IPS-15b (cell line): ENCODE data around the gene STAT6.

ENCODE experiments used
- H3K27me3 ChIP-seq: one replicate; pipeline ENCODE4 v1.6.1; 2013; ENCODE audit warnings: low read length; ENCODE audit not compliant: control insufficient read depth, insufficient read depth
- H3K36me3 ChIP-seq: one replicate; pipeline ENCODE4 v1.6.1; 2013; ENCODE audit warnings: low read length; ENCODE audit not compliant: control insufficient read depth, insufficient read depth
- H3K4me1 ChIP-seq: one replicate; pipeline ENCODE4 v1.6.1; 2013; ENCODE audit warnings: mild to moderate bottlenecking, low read length; ENCODE audit not compliant: control insufficient read depth, insufficient read depth
- H3K4me3 ChIP-seq: one replicate; pipeline ENCODE4 v1.5.1; 2013; ENCODE audit warnings: low read depth, low read length
- H3K9ac ChIP-seq: one replicate; pipeline ENCODE4 v1.6.1; 2013; ENCODE audit warnings: low read depth, mild to moderate bottlenecking, low read length
- H3K9me3 ChIP-seq: one replicate; pipeline ENCODE4 v1.6.1; 2013; ENCODE audit warnings: mild to moderate bottlenecking, low read length; ENCODE audit not compliant: control insufficient read depth, insufficient read depth

The STAT6 gene

DNA sequence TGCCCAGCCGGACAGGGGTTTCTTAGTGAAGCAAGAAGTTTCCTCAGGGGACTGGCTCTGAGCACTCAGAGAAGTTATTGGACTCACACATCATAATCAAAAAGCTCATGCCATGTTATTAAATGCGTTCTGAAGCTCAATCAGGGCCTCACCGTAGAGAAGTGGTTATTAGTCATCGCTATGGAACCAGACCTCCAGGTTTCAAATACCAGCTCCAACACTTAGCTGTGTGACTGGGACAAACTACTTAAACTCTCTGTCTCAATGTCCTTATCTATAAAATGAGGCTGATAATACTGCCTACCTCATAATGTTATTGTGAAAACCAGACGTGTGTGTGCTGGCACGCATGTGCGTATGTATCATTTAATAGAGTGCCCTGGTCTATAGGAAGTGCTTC is 7.3 kb downstream of the STAT6 start:
- peaks cover 34% of the 10 kb centered on the region for H3K36me3 ChIP-seq
- H3K27me3 ChIP-seq = no peaks in the 10 kb centered on the region
- H3K9me3 ChIP-seq = no peaks in the 10 kb centered on the region
- H3K4me3 ChIP-seq = no peak overlapping the region
- no peaks in the 10 kb centered on the region for H3K4me1 ChIP-seq
- H3K9ac ChIP-seq = no peak overlapping the region

DNA sequence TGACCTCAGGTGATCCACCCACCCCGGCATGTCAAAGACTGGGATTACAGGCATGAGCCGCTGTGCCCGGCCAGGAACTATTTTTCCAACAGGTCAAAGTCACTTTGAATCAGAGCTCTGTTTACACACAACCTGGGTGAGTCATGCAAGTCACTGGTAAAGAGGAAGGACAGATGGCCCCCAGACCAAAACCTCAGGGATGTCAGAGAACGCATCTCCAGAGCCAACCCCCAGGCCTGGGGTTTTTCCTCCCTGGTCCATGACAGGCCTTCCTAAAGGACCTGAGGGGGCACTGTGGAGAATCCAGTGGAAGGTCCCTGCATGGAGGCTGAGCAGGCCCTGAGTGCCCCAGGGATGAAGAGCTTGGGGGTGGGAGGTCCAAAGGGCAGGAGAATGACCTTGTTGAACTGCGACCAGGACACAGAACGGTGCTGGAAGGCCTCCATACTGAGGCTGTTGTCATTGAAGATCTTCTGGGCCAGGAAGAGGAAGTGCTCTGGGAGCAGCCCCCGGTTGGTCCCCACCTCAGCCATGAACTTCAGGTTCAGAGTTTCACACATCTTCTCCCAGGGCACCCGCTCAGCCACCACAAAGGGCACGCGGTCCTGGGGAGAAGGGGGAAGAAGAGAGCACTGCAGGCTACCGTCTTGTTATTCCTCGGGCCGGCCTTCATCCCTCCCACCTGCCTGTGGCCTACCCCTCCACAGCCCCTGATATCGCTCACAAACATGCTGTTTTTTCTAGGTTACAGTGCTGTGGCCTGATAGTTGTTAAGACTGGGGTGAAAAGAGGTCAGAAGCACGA is 9.1 kb downstream of the STAT6 start:
- Histone ChIP-seq H3K27me3 (no peaks in the 10 kb centered on the region), H3K4me1 (no peaks in the 10 kb centered on the region), H3K4me3 (no peak overlapping the region), H3K9ac (no peak overlapping the region), H3K36me3 (peaks cover 36% of the 10 kb centered on the region), H3K9me3 (no peaks in the 10 kb centered on the region)

DNA sequence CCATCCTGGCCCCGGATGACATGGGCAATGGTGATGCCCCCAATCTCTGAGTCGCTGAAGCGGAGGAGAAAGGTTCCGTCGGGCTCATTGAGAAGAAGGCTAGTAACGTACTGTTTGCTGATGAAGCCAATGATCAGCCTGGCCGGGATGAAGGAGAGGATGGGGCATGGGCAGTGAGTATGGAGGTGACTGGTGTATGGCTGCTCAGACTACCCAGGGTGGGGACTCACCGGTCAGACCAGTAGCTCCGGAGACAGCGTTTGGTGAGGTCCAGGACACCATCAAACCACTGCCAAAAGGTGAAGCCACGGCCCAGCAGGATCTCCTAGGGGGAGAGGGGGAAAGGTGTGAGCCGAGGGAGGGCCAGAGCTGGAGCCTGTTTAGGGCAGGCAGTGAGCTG is 11.4 kb downstream of the STAT6 start:
- H3K4me1 ChIP-seq = peaks cover 2% of the 10 kb centered on the region
- H3K4me3 ChIP-seq = no peak overlapping the region
- no peak overlapping the region for H3K9ac ChIP-seq
- peaks cover 27% of the 10 kb centered on the region for H3K36me3 ChIP-seq
- no peaks in the 10 kb centered on the region for H3K27me3 ChIP-seq
- no peaks in the 10 kb centered on the region for H3K9me3 ChIP-seq

DNA sequence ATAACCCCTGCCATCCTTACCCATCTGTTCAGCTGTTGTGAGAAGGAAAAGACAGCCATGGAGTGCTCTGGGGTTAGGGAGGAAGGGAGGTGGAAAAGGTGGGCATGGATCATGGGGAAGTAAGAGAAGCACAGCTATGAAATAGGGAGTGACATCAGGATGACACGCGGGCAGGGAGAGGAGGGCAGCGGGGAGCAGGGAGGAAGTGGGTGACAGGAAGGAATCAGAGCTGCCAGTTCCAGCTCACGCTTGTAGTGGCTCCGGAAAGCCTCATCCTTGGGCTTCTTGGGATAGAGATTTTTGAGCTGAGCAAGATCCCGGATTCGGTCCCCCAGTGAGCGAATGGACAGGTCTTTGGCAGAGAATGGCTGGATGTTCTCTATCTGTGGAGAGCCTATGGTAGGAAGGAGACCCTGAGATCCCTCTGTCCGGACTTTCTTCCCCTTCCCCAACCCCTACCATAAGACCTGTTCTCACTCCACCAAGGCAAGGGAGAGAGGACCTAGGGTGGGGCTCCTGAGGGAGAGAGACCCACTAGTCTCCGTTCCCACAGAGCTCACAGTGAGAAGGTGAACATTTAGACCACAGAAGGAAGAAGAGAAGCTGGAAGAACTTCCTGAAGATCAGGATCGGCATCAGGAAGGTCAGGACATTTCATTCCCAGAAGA is 12.0 kb downstream of the STAT6 start:
- peaks cover 26% of the 10 kb centered on the region for H3K36me3 ChIP-seq
- H3K9ac ChIP-seq = no peak overlapping the region
- no peaks in the 10 kb centered on the region for H3K9me3 ChIP-seq
- H3K4me3 ChIP-seq = no peak overlapping the region
- no peaks in the 10 kb centered on the region for H3K27me3 ChIP-seq
- H3K4me1 ChIP-seq = peaks cover 8% of the 10 kb centered on the region

DNA sequence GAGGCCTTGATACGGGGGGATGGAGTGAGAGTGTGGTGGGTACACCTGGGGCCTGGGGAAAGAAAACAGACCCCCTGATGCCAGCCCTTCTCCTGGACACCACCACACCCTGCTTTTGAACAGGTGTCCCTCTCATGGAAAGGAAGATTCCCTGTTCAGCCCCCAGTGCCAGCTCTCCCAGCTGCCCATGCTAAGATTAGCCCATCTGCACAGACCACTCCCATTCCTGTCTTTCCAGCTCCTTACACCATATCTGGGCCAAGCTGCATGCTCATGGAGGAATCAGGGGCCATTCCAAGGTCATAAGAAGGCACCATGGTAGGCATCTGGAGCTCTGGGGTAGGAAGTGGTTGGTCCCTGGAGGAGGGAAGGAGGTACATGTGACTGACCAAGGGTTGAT is 12.6 kb downstream of the STAT6 start:
- Histone ChIP-seq H3K9ac (no peak overlapping the region), H3K36me3 (peaks cover 29% of the 10 kb centered on the region), H3K4me1 (peaks cover 11% of the 10 kb centered on the region)

DNA sequence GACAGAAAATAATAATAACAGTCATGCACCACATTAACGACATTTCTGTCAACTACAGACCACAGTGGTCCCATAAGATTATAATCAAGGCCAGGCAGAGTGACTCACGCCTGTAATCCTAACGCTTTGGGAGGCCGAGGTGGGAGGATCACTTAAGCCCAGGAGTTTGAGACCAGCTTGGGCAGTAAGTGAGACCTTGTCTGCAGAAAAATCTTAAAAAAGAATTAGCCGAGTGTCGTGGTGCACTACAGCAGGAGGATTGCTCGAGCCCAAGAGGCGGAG is 13.7 kb downstream of the STAT6 start:
- Histone ChIP-seq H3K36me3 (peaks cover 36% of the 10 kb centered on the region), H3K9ac (no peak overlapping the region), H3K4me3 (no peak overlapping the region), H3K4me1 (peaks cover 13% of the 10 kb centered on the region), H3K27me3 (no peaks in the 10 kb centered on the region), H3K9me3 (no peaks in the 10 kb centered on the region)

More for the DNA sequence above, 12.6 kb downstream of the STAT6 start:
- Histone ChIP-seq H3K27me3 (no peaks in the 10 kb centered on the region), H3K4me3 (no peak overlapping the region), H3K9me3 (no peaks in the 10 kb centered on the region)

DNA sequence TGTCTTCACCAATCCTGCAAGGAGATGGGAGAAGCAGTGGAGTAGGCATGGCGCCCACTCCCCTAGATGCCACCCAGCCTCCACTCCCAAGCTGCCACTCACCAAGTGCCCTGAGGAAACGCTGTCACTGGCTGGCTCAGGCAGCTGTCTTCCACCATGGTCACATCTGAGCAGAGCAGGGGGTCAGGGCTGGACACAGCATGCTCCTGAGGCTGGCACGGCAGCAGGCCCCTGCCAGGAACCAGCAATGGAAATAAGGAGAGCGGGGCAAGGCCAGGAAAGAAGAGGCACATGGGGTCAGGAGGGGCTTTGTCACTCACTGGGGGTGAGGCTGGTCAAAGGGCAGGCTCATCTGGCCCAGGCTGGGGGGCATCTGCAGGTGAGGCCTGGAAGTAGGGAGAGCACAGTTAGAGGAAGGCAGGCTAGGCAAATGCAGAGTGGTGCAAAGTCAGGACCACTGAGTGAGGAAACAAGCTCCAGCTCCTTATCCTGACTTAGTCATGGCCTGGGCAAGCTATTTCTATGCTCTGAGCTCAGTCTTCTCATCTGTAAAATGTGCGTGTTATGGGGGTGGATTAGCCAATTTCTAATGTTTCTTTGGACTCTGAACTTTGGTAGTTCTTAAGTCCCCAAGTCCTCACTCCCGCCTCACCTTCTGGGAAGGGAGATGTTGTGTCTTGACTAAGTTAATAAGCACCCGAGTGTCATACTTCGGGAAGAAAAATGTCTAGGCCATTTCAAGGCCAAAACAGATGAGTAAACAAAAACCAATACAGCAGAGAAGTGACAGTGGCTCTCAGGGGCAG is 14.2 kb downstream of the STAT6 start:
- Histone ChIP-seq H3K36me3 (peaks cover 38% of the 10 kb centered on the region), H3K4me3 (no peak overlapping the region), H3K9ac (no peak overlapping the region), H3K27me3 (no peaks in the 10 kb centered on the region), H3K4me1 (peaks cover 13% of the 10 kb centered on the region), H3K9me3 (no peaks in the 10 kb centered on the region)

DNA sequence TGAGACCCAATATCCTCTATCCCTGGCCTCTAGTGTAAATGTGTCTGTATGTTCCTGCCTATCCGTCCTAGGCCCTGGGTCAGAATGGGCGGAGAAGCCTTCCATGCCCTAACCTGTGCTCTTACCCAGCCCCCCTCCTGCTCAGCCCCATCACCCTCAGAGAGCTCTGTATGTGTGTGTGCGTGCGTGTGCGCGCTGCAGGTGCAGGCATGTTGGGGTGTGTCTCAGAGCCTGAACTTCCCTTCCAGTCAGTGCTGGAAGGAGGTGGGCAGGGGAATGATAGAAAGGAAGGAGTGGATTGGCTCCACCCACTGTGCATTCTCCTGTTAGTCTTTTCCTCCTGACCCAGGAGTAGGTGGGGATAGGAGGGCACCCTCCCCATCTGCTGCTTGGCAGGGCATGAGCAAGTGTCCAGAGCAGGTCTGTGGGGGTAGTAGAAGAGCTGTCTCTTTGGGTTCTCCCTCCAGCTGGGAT is 15.0 kb downstream of the STAT6 start:
- peaks cover 13% of the 10 kb centered on the region for H3K4me1 ChIP-seq
- no peak overlapping the region for H3K9ac ChIP-seq
- peaks cover 45% of the 10 kb centered on the region for H3K36me3 ChIP-seq
- no peaks in the 10 kb centered on the region for H3K27me3 ChIP-seq
- no peak overlapping the region for H3K4me3 ChIP-seq
- no peaks in the 10 kb centered on the region for H3K9me3 ChIP-seq

DNA sequence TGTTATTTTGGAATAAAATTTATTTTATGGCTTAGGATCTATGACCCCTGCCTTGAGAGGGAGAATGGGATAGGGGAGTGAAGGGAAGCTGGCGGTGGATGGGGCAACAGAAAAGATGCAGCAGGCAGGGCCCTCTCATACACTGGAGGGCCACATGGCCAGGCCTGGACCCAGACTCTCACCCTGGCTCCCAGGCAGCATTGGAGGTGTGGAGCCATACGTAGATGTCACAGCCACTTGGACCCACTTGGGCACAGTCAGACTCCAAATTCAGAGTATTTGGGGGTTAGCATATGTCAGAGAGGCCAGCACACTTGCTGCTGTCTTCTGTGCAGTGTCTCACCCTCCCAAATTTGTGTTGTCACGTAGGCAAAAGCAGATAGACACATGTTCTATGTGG is 15.7 kb downstream of the STAT6 start:
- H3K4me3 ChIP-seq = no peak overlapping the region
- H3K4me1 ChIP-seq = peaks cover 13% of the 10 kb centered on the region
- peaks cover 49% of the 10 kb centered on the region for H3K36me3 ChIP-seq

DNA sequence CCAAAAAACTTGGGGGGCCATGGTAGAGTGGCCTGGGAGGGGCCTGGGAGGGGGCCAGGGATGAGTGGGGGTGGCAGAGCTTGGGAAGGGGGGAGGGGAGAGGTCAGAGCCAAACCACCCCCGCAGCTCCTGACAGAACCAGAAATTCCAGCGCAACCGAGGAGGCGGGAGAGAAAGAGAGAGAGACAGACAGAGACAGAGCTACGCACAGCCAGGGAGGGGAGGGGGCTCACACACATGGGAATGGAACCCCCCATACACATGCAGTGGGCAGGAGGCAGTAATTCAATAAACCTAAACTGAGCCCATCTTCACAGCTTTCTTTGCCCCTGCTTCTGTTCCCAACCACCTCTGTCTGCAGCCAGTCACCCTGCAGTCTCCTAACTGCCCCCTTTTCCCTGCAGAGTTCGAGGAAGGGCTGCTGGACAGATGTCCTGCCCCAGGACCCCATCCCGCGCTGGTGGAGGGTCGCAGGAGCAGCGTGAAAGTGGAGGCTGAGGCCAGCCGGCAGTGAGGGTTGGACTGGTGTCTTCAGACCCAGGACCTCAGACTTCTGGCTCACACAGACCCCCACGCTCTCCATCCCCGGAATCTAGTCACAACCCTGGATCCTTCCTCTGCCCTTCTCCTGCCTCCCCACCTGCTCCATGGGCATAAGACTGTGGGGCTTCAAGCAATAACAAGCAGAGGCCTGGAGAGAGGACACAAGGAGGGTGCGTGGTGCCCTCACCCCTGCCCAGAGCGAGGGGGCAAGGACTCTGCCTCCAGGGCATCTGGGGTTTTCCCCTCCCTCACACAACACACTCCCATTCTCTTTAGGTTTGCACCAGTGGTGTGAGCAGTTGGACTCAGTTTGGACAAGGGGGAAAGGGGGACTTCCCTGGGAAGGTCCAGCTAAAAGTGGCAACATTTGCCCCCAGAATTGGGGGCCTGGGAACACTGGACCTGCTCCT is 16.7 kb downstream of the STAT6 start:
- H3K27me3 ChIP-seq = no peaks in the 10 kb centered on the region
- H3K9me3 ChIP-seq = no peaks in the 10 kb centered on the region
- H3K9ac ChIP-seq = no peak overlapping the region
- peaks cover 13% of the 10 kb centered on the region for H3K4me1 ChIP-seq
- peaks cover 45% of the 10 kb centered on the region for H3K36me3 ChIP-seq
- H3K4me3 ChIP-seq = no peak overlapping the region

More for the DNA sequence above, 15.7 kb downstream of the STAT6 start:
- Histone ChIP-seq H3K9ac (no peak overlapping the region), H3K9me3 (no peaks in the 10 kb centered on the region), H3K27me3 (no peaks in the 10 kb centered on the region)
